Neural progenitor cell (in vitro differentiated cells): ENCODE measurements around the gene CCDC149. TPM values are rescaled to one million over a fixed set of nuclear protein-coding genes. Genes with fewer than 3 reads are reported as not detected.
A peak's percentile ranks its signal among the peaks of the same experiment; 100 is the strongest.

Experiments used
- DNase-seq: peaks from one replicate; pipeline ENCODE4 v3.0.0-alpha.2; 2016; ENCODE audit warnings: low spot score
- H2AFZ ChIP-seq: fragments of 200-600 bp; sonication (generic); replicated peaks from 2 replicates; pipeline ENCODE4 v1.6.1; 2016; ENCODE audit warnings: antibody characterized with exemption
- H3F3A ChIP-seq: fragments of 200-600 bp; sonication (generic); 2 replicates; pipeline ENCODE4 v1.6.1; 2016; ENCODE audit warnings: antibody characterized with exemption, low read depth
- H3K27ac ChIP-seq: fragments of 200-600 bp; sonication (generic); 2 replicates; pipeline ENCODE4 v1.5.1; 2016; ENCODE audit warnings: mild to moderate bottlenecking
- H3K27me3 ChIP-seq: fragments of 200-600 bp; sonication (generic); 2 replicates; pipeline ENCODE4 v1.6.1; 2016; ENCODE audit warnings: mild to moderate bottlenecking, moderate library complexity
- H3K36me3 ChIP-seq: fragments of 200-600 bp; sonication (generic); 2 replicates; pipeline ENCODE4 v1.5.1; 2016
- H3K4me1 ChIP-seq: fragments of 200-600 bp; sonication (generic); 2 replicates; pipeline ENCODE4 v1.6.1; 2016; ENCODE audit warnings: mixed run types
- H3K4me2 ChIP-seq: fragments of 200-600 bp; sonication (generic); 2 replicates; pipeline ENCODE4 v1.6.1; 2016
- H3K4me3 ChIP-seq: fragments of 200-600 bp; sonication (generic); 2 replicates; pipeline ENCODE4 v1.5.1; 2016
- H3K79me2 ChIP-seq: fragments of 200-600 bp; sonication (generic); 2 replicates; pipeline ENCODE4 v1.6.1; 2016; ENCODE audit warnings: low read depth
- H3K9ac ChIP-seq: fragments of 200-600 bp; sonication (generic); 2 replicates; pipeline ENCODE4 v1.6.1; 2016
- H3K9me3 ChIP-seq: fragments of 200-600 bp; sonication (generic); 2 replicates; pipeline ENCODE4 v1.5.1; 2016; ENCODE audit warnings: low read depth
- H4K20me1 ChIP-seq: fragments of 200-600 bp; sonication (generic); 2 replicates; pipeline ENCODE4 v1.6.1; 2016; ENCODE audit warnings: low read depth
- H3K27ac Mint-ChIP-seq: 3 replicates; pipeline ENCODE4 v1.8.0; 2021; ENCODE audit warnings: mixed read lengths
- H3K27me3 Mint-ChIP-seq: 2 replicates; pipeline ENCODE4 v1.8.0; 2022; ENCODE audit warnings: low read depth, mild to moderate bottlenecking, inconsistent platforms, moderate library complexity, mixed read lengths; ENCODE audit not compliant: insufficient read depth
- H3K36me3 Mint-ChIP-seq: 3 replicates; pipeline ENCODE4 v1.8.0; 2021; ENCODE audit warnings: mixed read lengths
- H3K4me1 Mint-ChIP-seq: 3 replicates; pipeline ENCODE4 v1.8.0; 2021; ENCODE audit warnings: mixed read lengths
- H3K4me3 Mint-ChIP-seq: 3 replicates; pipeline ENCODE4 v1.8.0; 2021; ENCODE audit warnings: mild to moderate bottlenecking, moderate library complexity, mixed read lengths
- H3K9me3 Mint-ChIP-seq: 3 replicates; pipeline ENCODE4 v1.8.0; 2020; ENCODE audit warnings: mixed read lengths
- CTCF ChIP-seq: fragments of 200-600 bp; sonication (generic); IDR thresholded peaks from 2 replicates; pipeline ENCODE4 v1.5.1; 2017; ENCODE audit warnings: antibody characterized with exemption, mild to moderate bottlenecking
- EZH2 ChIP-seq: fragments of 200-600 bp; sonication (generic); IDR thresholded peaks from 2 replicates; pipeline ENCODE4 v1.6.1; 2017; ENCODE audit warnings: antibody characterized with exemption, mild to moderate bottlenecking, moderate library complexity
- EZH2phosphoT487 ChIP-seq: fragments of 200-600 bp; sonication (generic); IDR thresholded peaks from 2 replicates; pipeline ENCODE4 v1.6.1; 2017; ENCODE audit warnings: antibody characterized with exemption
- total RNA-seq: library from RNA; depleted of rRNA; stranded (reverse); fragments of >200 nt; gene quantifications from 2 replicates; pipeline ENCODE4 v1.2.3, GENCODE V29; 2015; ENCODE audit warnings: low replicate concordance

Gene CCDC149
- total RNA-seq, 1 donor from 2014 or later, result 3.4 TPM

GRCh38 chr4:24778464-24779225, 134.2 kb downstream of the CCDC149 start:
- H2AFZ ChIP-seq, result no peak overlapping the region
- no peaks in the 10 kb centered on the region for H3K27me3 ChIP-seq
- H3K4me3 ChIP-seq, result no peak overlapping the region
- H3K36me3 Mint-ChIP-seq, result no peaks in the 10 kb centered on the region
- no peak overlapping the region for H3K4me2 ChIP-seq
- no peak overlapping the region for H3K27ac ChIP-seq
- H3K27me3 Mint-ChIP-seq, result no peaks in the 10 kb centered on the region
- TF ChIP-seq EZH2phosphoT487, result no peak
- TF ChIP-seq CTCF, result no peak
- no peak for TF ChIP-seq EZH2
- no peaks in the 10 kb centered on the region for H3K4me1 ChIP-seq
- no peak overlapping the region for H3K4me3 Mint-ChIP-seq
- no peak overlapping the region for H3K27ac Mint-ChIP-seq
- H3K4me1 Mint-ChIP-seq, result no peaks in the 10 kb centered on the region
- H3K36me3 ChIP-seq, result no peaks in the 10 kb centered on the region
- H3K9ac ChIP-seq, result no peak overlapping the region
- no peaks in the 10 kb centered on the region for H3F3A ChIP-seq
- H3K9me3 Mint-ChIP-seq, result no peaks in the 10 kb centered on the region
- H3K79me2 ChIP-seq, result no peaks in the 10 kb centered on the region
- DNase-seq, result no peak
- no peaks in the 10 kb centered on the region for H4K20me1 ChIP-seq
- H3K9me3 ChIP-seq, result no peaks in the 10 kb centered on the region

GRCh38 chr4:24777536-24778463, 135.0 kb downstream of the CCDC149 start:
- no peaks in the 10 kb centered on the region for H3K27me3 ChIP-seq
- no peaks in the 10 kb centered on the region for H3K36me3 Mint-ChIP-seq
- no peaks in the 10 kb centered on the region for H3K4me1 ChIP-seq
- no peaks in the 10 kb centered on the region for H3F3A ChIP-seq
- no peak overlapping the region for H3K4me3 Mint-ChIP-seq
- H3K4me1 Mint-ChIP-seq, result no peaks in the 10 kb centered on the region
- H3K9ac ChIP-seq, result no peak overlapping the region
- no peak for TF ChIP-seq CTCF
- no peak for TF ChIP-seq EZH2
- TF ChIP-seq EZH2phosphoT487, result no peak
- no peaks in the 10 kb centered on the region for H3K79me2 ChIP-seq
- no peak overlapping the region for H3K27ac ChIP-seq
- H3K27me3 Mint-ChIP-seq, result no peaks in the 10 kb centered on the region
- no peaks in the 10 kb centered on the region for H4K20me1 ChIP-seq
- no peaks in the 10 kb centered on the region for H3K9me3 ChIP-seq
- no peaks in the 10 kb centered on the region for H3K36me3 ChIP-seq
- no peak overlapping the region for H2AFZ ChIP-seq
- H3K9me3 Mint-ChIP-seq, result no peaks in the 10 kb centered on the region
- H3K27ac Mint-ChIP-seq, result peak overlapping the region; percentile 20
- H3K4me3 ChIP-seq, result no peak overlapping the region
- H3K4me2 ChIP-seq, result no peak overlapping the region
- DNase-seq, result no peak

GRCh38 chr4:24775750-24776149, 137.1 kb downstream of the CCDC149 start:
- no peaks in the 10 kb centered on the region for H3K9me3 ChIP-seq
- H2AFZ ChIP-seq, result no peak overlapping the region
- H3K36me3 Mint-ChIP-seq, result no peaks in the 10 kb centered on the region
- no peak overlapping the region for H3K4me3 ChIP-seq
- H3K4me3 Mint-ChIP-seq, result no peak overlapping the region
- H3K4me2 ChIP-seq, result no peak overlapping the region
- DNase-seq, result no peak
- H3K9me3 Mint-ChIP-seq, result no peaks in the 10 kb centered on the region
- no peaks in the 10 kb centered on the region for H3K27me3 ChIP-seq
- no peaks in the 10 kb centered on the region for H3F3A ChIP-seq
- H3K27ac Mint-ChIP-seq, result no peak overlapping the region
- no peaks in the 10 kb centered on the region for H3K36me3 ChIP-seq
- no peak for TF ChIP-seq EZH2phosphoT487
- no peak for TF ChIP-seq EZH2
- H3K27me3 Mint-ChIP-seq, result peaks cover 4% of the 10 kb centered on the region
- no peaks in the 10 kb centered on the region for H3K79me2 ChIP-seq
- H4K20me1 ChIP-seq, result no peaks in the 10 kb centered on the region
- H3K4me1 Mint-ChIP-seq, result peaks cover 5% of the 10 kb centered on the region
- no peaks in the 10 kb centered on the region for H3K4me1 ChIP-seq
- H3K9ac ChIP-seq, result no peak overlapping the region
- no peak overlapping the region for H3K27ac ChIP-seq
